LNCaP clone FGC (cell line): Measurements from ENCODE around the gene CENPX.

ENCODE experiments used
- DNase-seq: peaks from one replicate; pipeline ENCODE4 v3.0.0-alpha.2; 2011; ENCODE audit warnings: low read depth
- H3K4me3 ChIP-seq: 2 replicates; pipeline ENCODE4 v1.5.1; 2011; ENCODE audit warnings: mild to moderate bottlenecking, low read depth, low read length, control low read depth
- CTCF ChIP-seq: IDR thresholded peaks from 2 replicates; pipeline ENCODE4 v1.5.1; 2012; ENCODE audit warnings: mild to moderate bottlenecking; ENCODE audit not compliant: control insufficient read depth, insufficient read depth; ENCODE audit errors: extremely low read depth

CENPX gene

GRCh38 chr17:82021107-82021899, 1.4 kb downstream of the CENPX start:
- DNase-seq: peak; percentile 38
- TF ChIP-seq CTCF: peak; percentile 95

DNA sequence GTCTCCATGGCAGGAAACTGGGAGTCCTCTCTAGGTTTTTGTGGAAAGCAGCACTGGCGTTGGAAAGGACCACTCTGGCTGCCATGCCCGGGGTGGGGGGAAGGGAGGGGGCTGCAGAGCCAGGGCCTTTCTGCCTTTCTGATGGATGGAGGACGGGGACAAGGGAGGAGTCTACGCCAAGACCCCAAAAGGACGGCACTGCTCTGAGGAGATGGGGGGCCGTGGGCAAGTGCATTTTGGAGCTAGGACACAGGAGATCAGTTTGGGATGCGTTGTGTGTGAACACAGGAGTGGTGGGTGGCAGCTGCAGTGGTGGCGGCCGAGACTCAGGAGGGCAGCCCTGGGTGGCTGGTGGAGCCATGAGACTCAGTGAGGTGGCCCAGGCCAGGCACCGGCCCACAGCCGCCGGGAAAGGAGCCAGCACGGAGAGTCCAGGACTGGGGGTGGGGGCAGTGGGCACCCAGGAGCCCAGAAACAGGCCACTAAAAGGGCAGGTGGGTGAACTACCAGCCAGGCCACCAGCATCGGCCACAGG, 2.0 kb downstream of the CENPX start:
- TF ChIP-seq CTCF: no peak
- H3K4me3 ChIP-seq: no peak overlapping the region; the same call in 1 of the 2 replicates
- no peak for DNase-seq

More at GRCh38 chr17:82021107-82021899, 1.4 kb downstream of the CENPX start:
- H3K4me3 ChIP-seq: peak overlapping the region; percentile 97

DNA sequence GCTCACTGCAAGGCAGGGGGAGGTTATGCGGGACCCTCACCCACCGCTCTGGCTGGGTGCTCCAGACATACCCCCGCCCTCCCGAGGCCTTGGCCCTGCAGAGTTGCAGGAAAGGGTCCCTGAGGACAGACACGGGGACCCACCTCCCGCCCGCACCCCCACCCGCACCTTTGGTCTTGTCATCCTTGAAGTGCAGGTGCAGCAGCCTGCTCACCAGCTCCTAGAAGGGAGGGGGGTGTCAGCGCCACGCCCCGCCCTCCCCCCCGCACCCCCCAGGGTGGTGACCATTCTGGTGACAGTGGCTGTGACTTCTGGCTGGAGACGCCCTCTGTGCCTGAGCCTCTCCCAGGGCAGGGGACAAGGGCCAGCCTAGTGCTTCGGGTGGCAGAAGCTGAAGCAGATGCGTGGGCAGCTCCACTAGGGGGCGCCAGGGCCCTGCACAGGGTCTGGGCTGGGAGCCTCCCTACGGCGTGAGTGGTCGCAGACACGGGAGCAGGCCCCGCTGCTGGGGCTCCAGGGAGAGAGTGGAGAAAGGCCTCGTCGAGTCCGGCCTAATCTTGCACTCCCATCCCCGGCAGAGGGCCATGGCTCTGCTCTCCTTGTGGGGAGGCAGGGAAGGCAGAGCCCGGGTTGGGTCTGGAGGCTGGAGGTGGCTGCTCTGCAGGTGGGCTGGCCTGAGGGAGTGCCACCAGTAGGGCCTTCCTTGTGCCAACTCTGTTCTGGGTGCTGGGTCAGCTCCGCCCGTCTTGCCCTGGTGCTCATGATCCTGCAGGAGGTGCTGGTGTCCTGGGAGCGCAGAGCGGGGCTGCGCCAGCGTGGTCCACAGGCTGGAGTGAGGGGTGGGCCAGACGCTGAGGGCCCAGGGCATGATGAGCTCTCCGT, 2.7 kb downstream of the CENPX start:
- DNase-seq: no peak
- H3K4me3 ChIP-seq: no peak overlapping the region
- TF ChIP-seq CTCF: peak; percentile 84

- H3K4me3 ChIP-seq: no peak overlapping the region
- TF ChIP-seq CTCF: no peak
- no peak for DNase-seq
These were observed 3.5 kb downstream of the CENPX start for GRCh38 chr17:82018989-82019689.

- DNase-seq: no peak
- H3K4me3 ChIP-seq: no peak overlapping the region
- no peak for TF ChIP-seq CTCF
These were observed 4.3 kb downstream of the CENPX start for GRCh38 chr17:82018152-82018988.

GRCh38 chr17:82017612-82018151, 5.0 kb downstream of the CENPX start:
- no peak for DNase-seq
- H3K4me3 ChIP-seq: no peak overlapping the region
- no peak for TF ChIP-seq CTCF
